Calu3 (cell line): ENCODE data around the gene SLC25A29. TPM values are rescaled to one million over a fixed set of nuclear protein-coding genes. Genes with fewer than 3 reads are reported as not detected.
"Not testable (repeated sequence)": the region's sequence is repeated elsewhere in the genome, so short reads cannot be mapped to it uniquely, and the experiment has no call there.

ENCODE experiments used
- BruUV-seq: library from RNA; stranded (reverse); fragments of 400-500 nt; replicated peaks from 2 replicates; lab custom pipeline; 2021; lab: Mats Ljungman, UMichigan
- CTCF ChIA-PET: fragments of 300-600 bp; sonication (Branson Sonifier 250); formaldehyde crosslinking; loops from one replicate; lab custom pipeline; 2022; ENCODE audit warnings: antibody characterized with exemption; lab: Charles Lee
- DNase-seq: peaks from one replicate; pipeline ENCODE4 v3.0.0; 2022
- H3K27ac Mint-ChIP-seq: one replicate; pipeline ENCODE4 v1.8.0; 2022; ENCODE audit warnings: mixed read lengths; ENCODE audit not compliant: unreplicated experiment
- H3K27me3 Mint-ChIP-seq: one replicate; pipeline ENCODE4 v1.8.0; 2022; ENCODE audit warnings: mixed read lengths; ENCODE audit not compliant: unreplicated experiment
- H3K36me3 Mint-ChIP-seq: one replicate; pipeline ENCODE4 v1.8.0; 2022; ENCODE audit warnings: mild to moderate bottlenecking, moderate library complexity, mixed read lengths; ENCODE audit not compliant: insufficient read depth, unreplicated experiment
- H3K4me1 Mint-ChIP-seq: one replicate; pipeline ENCODE4 v1.8.0; 2022; ENCODE audit warnings: mild to moderate bottlenecking, low read depth, mixed read lengths; ENCODE audit not compliant: unreplicated experiment
- H3K4me3 Mint-ChIP-seq: one replicate; pipeline ENCODE4 v1.8.0; 2022; ENCODE audit warnings: mild to moderate bottlenecking, low read depth, moderate library complexity, mixed read lengths; ENCODE audit not compliant: unreplicated experiment
- H3K9me3 Mint-ChIP-seq: one replicate; pipeline ENCODE4 v1.8.0; 2022; ENCODE audit warnings: low read depth, mixed read lengths; ENCODE audit not compliant: unreplicated experiment
- CTCF ChIP-seq: fragments of 200-600 bp; IDR thresholded peaks from one replicate; pipeline ENCODE4 v1.8.0; 2022; ENCODE audit warnings: antibody characterized with exemption; ENCODE audit not compliant: unreplicated experiment
- intact Hi-C: fragments of 100-400 bp; cut with micrococcal nuclease; formaldehyde crosslinking; loops from one replicate; pipeline ENCODE4 v1.10.0; 2022; ENCODE audit not compliant: unreplicated experiment
- total RNA-seq: library from RNA; stranded (reverse); gene quantifications from 2 replicates; pipeline ENCODE4 v1.2.3, GENCODE V29; 2022

Gene SLC25A29
- total RNA-seq, 1 experiment from 2014 or later, result 68.4 TPM

- Mint-ChIP-seq H3K9me3 (no peaks in the 10 kb centered on the region), H3K36me3 (no peaks in the 10 kb centered on the region), H3K4me1 (no peaks in the 10 kb centered on the region), H3K27ac (no peak overlapping the region), H3K27me3 (peaks cover 24% of the 10 kb centered on the region), H3K4me3 (no peak overlapping the region)
- no peak for DNase-seq
- intact Hi-C loops, result no loop called here
- TF ChIP-seq CTCF, result no peak
- CTCF ChIA-PET, result no interaction called here
- no TSS peak for BruUV-seq
Measured at GRCh38 chr14:100314724-100315123, 8.5 kb upstream of the SLC25A29 start.

GRCh38 chr14:100313464-100314230 lies 7.4 kb upstream of the SLC25A29 start:
- H3K4me1 Mint-ChIP-seq, result no peaks in the 10 kb centered on the region
- peaks cover 19% of the 10 kb centered on the region for H3K27me3 Mint-ChIP-seq
- no peak for DNase-seq
- H3K36me3 Mint-ChIP-seq, result no peaks in the 10 kb centered on the region
- H3K27ac Mint-ChIP-seq, result no peak overlapping the region
- no peak for TF ChIP-seq CTCF
- H3K9me3 Mint-ChIP-seq, result no peaks in the 10 kb centered on the region
- intact Hi-C loops, result no loop called here
- H3K4me3 Mint-ChIP-seq, result no peak overlapping the region
- no TSS peak for BruUV-seq
- CTCF ChIA-PET, result interaction anchor here (0.5 to 0.7 kb wide), 2 partner anchors 90 to 630 kb away, joined by 3 to 4 read pairs; partner anchors contain the start of gene CYP46A1

- no TSS peak for BruUV-seq
- no peak for DNase-seq
- TF ChIP-seq CTCF, result no peak
- peaks cover 19% of the 10 kb centered on the region for H3K27me3 Mint-ChIP-seq
- intact Hi-C loops, result no loop called here
- peaks cover 5% of the 10 kb centered on the region for H3K4me1 Mint-ChIP-seq
- H3K9me3 Mint-ChIP-seq, result no peaks in the 10 kb centered on the region
- no peak overlapping the region for H3K27ac Mint-ChIP-seq
- no peaks in the 10 kb centered on the region for H3K36me3 Mint-ChIP-seq
- H3K4me3 Mint-ChIP-seq, result no peak overlapping the region
- CTCF ChIA-PET, result no interaction called here
Measured at GRCh38 chr14:100312877-100313400, 6.7 kb upstream of the SLC25A29 start.

GRCh38 chr14:100312110-100312876 lies 6.0 kb upstream of the SLC25A29 start:
- CTCF ChIA-PET, H3K4me3 Mint-ChIP-seq, intact Hi-C loops, H3K4me1 Mint-ChIP-seq, H3K36me3 Mint-ChIP-seq, H3K9me3 Mint-ChIP-seq, DNase-seq, H3K27ac Mint-ChIP-seq, BruUV-seq: not testable (repeated sequence)
- peaks cover 19% of the 10 kb centered on the region for H3K27me3 Mint-ChIP-seq
